Liver (tissue), 9 donors: ENCODE data around the gene MYO1B. TPM values are rescaled to one million over a fixed set of nuclear protein-coding genes. Genes with fewer than 3 reads are reported as not detected.

Source experiments
- DNase-seq: peaks from one replicate; pipeline ENCODE4 v3.0.0-alpha.2; 2017; ENCODE audit warnings: low spot score
- H3K27ac ChIP-seq, 2 donors: one replicate each; pipeline ENCODE4 v1.7.0; 2013; ENCODE audit warnings: inconsistent platforms in 2 of 2, low read length in 2 of 2, control low read depth in 1 of 2, low read depth in 1 of 2, mild to moderate bottlenecking in 1 of 2
- H3K27me3 ChIP-seq, 4 donors: one replicate each; pipeline versions ENCODE4 v1.6.1 to v1.7.0; 2013; ENCODE audit warnings: low read length in 3 of 4, inconsistent platforms in 1 of 4, mild to moderate bottlenecking in 1 of 4, moderate library complexity in 1 of 4; ENCODE audit not compliant: control insufficient read depth in 4 of 4, insufficient read depth in 4 of 4
- H3K36me3 ChIP-seq, 4 donors: one replicate each; pipeline versions ENCODE4 v1.6.1 to v1.7.0; 2013; ENCODE audit warnings: low read length in 3 of 4, mild to moderate bottlenecking in 3 of 4, low read depth in 1 of 4, moderate library complexity in 1 of 4; ENCODE audit not compliant: control insufficient read depth in 4 of 4, insufficient read depth in 3 of 4
- H3K4me1 ChIP-seq, 4 donors: one replicate each; pipeline versions ENCODE4 v1.6.1 to v1.7.0; 2013; ENCODE audit warnings: low read length in 3 of 4, mild to moderate bottlenecking in 3 of 4, moderate library complexity in 1 of 4; ENCODE audit not compliant: control insufficient read depth in 4 of 4, insufficient read depth in 4 of 4
- H3K4me3 ChIP-seq, 3 donors: one replicate each; pipeline versions ENCODE4 v1.6.1 to v1.7.0; 2013; ENCODE audit warnings: low read length in 3 of 3, control low read depth in 1 of 3, low read depth in 1 of 3, mild to moderate bottlenecking in 1 of 3
- H3K9ac ChIP-seq, 2 donors: one replicate each; pipeline ENCODE4 v1.7.0; 2013; ENCODE audit warnings: low read length in 2 of 2, mild to moderate bottlenecking in 2 of 2, moderate library complexity in 2 of 2, control low read depth in 1 of 2, low read depth in 1 of 2
- H3K9me3 ChIP-seq, 4 donors: one replicate each; pipeline versions ENCODE4 v1.6.1 to v1.7.0; 2013; ENCODE audit warnings: low read length in 3 of 4; ENCODE audit not compliant: control insufficient read depth in 4 of 4
- ATF3 ChIP-seq: IDR thresholded peaks from 2 replicates; pipeline ENCODE4 v1.6.1; 2016; ENCODE audit warnings: antibody characterized with exemption
- CTCF ChIP-seq: fragments of 150-350 bp; IDR thresholded peaks from 2 replicates; pipeline ENCODE4 v1.5.1; 2017; ENCODE audit warnings: improper control_type of control experiment, low read depth, low read length; ENCODE audit not compliant: missing input control
- FOXA1 ChIP-seq: IDR thresholded peaks from 2 replicates; pipeline ENCODE4 v1.6.1; 2016; ENCODE audit warnings: antibody characterized with exemption
- FOXA2 ChIP-seq: IDR thresholded peaks from 2 replicates; pipeline ENCODE4 v1.6.1; 2016; ENCODE audit warnings: antibody characterized with exemption
- GABPA ChIP-seq, 2 donors: IDR thresholded peaks in 1 of 2; conservative IDR thresholded peaks in 1 of 2; 2 replicates each; pipeline ENCODE4 v1.6.1; 2016; ENCODE audit warnings: antibody characterized with exemption in 2 of 2, mild to moderate bottlenecking in 1 of 2, moderate library complexity in 1 of 2
- HNF4A ChIP-seq, 2 donors: conservative IDR thresholded peaks; 2 replicates each; pipeline ENCODE4 v1.6.1; 2016; ENCODE audit warnings: antibody characterized with exemption in 2 of 2, mild to moderate bottlenecking in 2 of 2
- HNF4G ChIP-seq: IDR thresholded peaks from 2 replicates; pipeline ENCODE4 v1.6.1; 2016; ENCODE audit warnings: antibody characterized with exemption
- JUND ChIP-seq, 2 donors: IDR thresholded peaks; 2 replicates each; pipeline ENCODE4 v1.6.1; 2016; ENCODE audit warnings: antibody characterized with exemption in 2 of 2
- MAX ChIP-seq: IDR thresholded peaks from 2 replicates; pipeline ENCODE4 v1.6.1; 2016; ENCODE audit warnings: antibody characterized with exemption
- NR2F2 ChIP-seq: IDR thresholded peaks from 2 replicates; pipeline ENCODE4 v1.6.1; 2016; ENCODE audit warnings: antibody characterized with exemption
- RAD21 ChIP-seq, 2 donors: IDR thresholded peaks; 2 replicates each; pipeline ENCODE4 v1.6.1; 2016; ENCODE audit warnings: antibody characterized with exemption in 2 of 2, mild to moderate bottlenecking in 2 of 2
- REST ChIP-seq: IDR thresholded peaks from 2 replicates; pipeline ENCODE4 v1.6.1; 2016; ENCODE audit warnings: antibody characterized with exemption, mild to moderate bottlenecking
- RXRA ChIP-seq, 2 donors: IDR thresholded peaks; 2 replicates each; pipeline ENCODE4 v1.6.1; 2017 to 2018; ENCODE audit warnings: antibody characterized with exemption in 2 of 2, mild to moderate bottlenecking in 1 of 2
- SP1 ChIP-seq: IDR thresholded peaks from 2 replicates; pipeline ENCODE4 v1.6.1; 2018; ENCODE audit warnings: antibody characterized with exemption, mild to moderate bottlenecking
- TAF1 ChIP-seq: conservative IDR thresholded peaks from 2 replicates; pipeline ENCODE4 v1.6.1; 2016; ENCODE audit warnings: antibody characterized with exemption, mild to moderate bottlenecking
- YY1 ChIP-seq: IDR thresholded peaks from 2 replicates; pipeline ENCODE4 v1.6.1; 2016; ENCODE audit warnings: antibody characterized with exemption, mild to moderate bottlenecking
- ZBTB33 ChIP-seq: IDR thresholded peaks from 2 replicates; pipeline ENCODE4 v1.6.1; 2016; ENCODE audit warnings: antibody characterized with exemption
- WGBS: extraction: QIAGEN DNeasy Blood & Tissue Kit; methylation state at CpG from one replicate; pipeline ENCODE4 v1.1.7; 2013; 5-methylcytosine and 5-hydroxymethylcytosine counted together
- polyA plus RNA-seq, 2 donors: library from polyadenylated mRNA; stranded (reverse) in 1 of 2; unstranded in 1 of 2; fragments of 200-250 nt in 1 of 2; fragments of >200 nt in 1 of 2; fragmentation: Nextera tagmentation in 1 of 2; extraction: Ambion mirVana in 1 of 2; gene quantifications; one replicate each; pipeline versions ENCODE4 v1.2.1 to v1.2.3, GENCODE V29; 2013 to 2015
- total RNA-seq, 2 donors: library from RNA; depleted of rRNA; stranded (reverse); fragments of >200 nt; gene quantifications; one replicate each; pipeline ENCODE4 v1.2.3, GENCODE V29; 2014
- donor health status: healthy.
- donor health status: healthy.
- donor health status: healthy.
- donor health status: healthy.
- donor health status: healthy.

The MYO1B gene
- total and polyA plus RNA-seq, 4 donors = 66.5 to 434 (median 117) TPM

- TF ChIP-seq RAD21 (IDR thresholded peaks at IDR 0.05) (peak; percentile 36 to 50), SP1 (no peak)
- 89% methylated on average over 3 of the region's 3 CpGs for WGBS
- no peak overlapping the region for H3K4me3 ChIP-seq
These were observed 123.8 kb downstream of the MYO1B start for GRCh38 chr2:191369034-191369433.

GRCh38 chr2:191374366-191374765 lies 129.2 kb downstream of the MYO1B start:
- Histone ChIP-seq H3K27me3 (no peaks in the 10 kb centered on the region), H3K9me3 (no peaks in the 10 kb centered on the region), H3K27ac (no peak overlapping the region), H3K36me3 (peaks cover 5 to 46% (median 22%) of the 10 kb centered on the region in 4 donors), H3K9ac (no peak overlapping the region), H3K4me3 (no peak overlapping the region), H3K4me1 (peaks cover 5 to 14% (median 7%) of the 10 kb centered on the region in 4 donors)
- 94% methylated on average over 4 of the region's 4 CpGs for WGBS
- no peak for TF ChIP-seq YY1
- TF ChIP-seq REST = no peak
- no peak for TF ChIP-seq FOXA2
- TF ChIP-seq HNF4G = no peak
- TF ChIP-seq TAF1 = no peak
- TF ChIP-seq RXRA (IDR thresholded peaks at IDR 0.05) = no peak
- TF ChIP-seq FOXA1 = no peak
- no peak for TF ChIP-seq ZBTB33
- TF ChIP-seq ATF3 = no peak
- TF ChIP-seq JUND (IDR thresholded peaks at IDR 0.05) = no peak
- TF ChIP-seq GABPA (IDR thresholded peaks at IDR 0.05 in 1 of 2, conservative IDR thresholded peaks at IDR 0.05 in 1 of 2) = no peak
- no peak for TF ChIP-seq HNF4A (conservative IDR thresholded peaks at IDR 0.05)
- no peak for DNase-seq

More at GRCh38 chr2:191369034-191369433, 123.8 kb downstream of the MYO1B start:
- DNase-seq = no peak
- Histone ChIP-seq H3K27ac (no peak overlapping the region), H3K27me3 (no peaks in the 10 kb centered on the region), H3K9me3 (no peaks in the 10 kb centered on the region), H3K4me1 (no peaks in the 10 kb centered on the region), H3K9ac (no peak overlapping the region), H3K36me3 (peaks cover 5 to 78% (median 48%) of the 10 kb centered on the region in 4 donors)

GRCh38 chr2:191374939-191375338 lies 129.7 kb downstream of the MYO1B start:
- peaks cover 5 to 16% (median 8%) of the 10 kb centered on the region in 4 donors for H3K4me1 ChIP-seq
- no peak overlapping the region for H3K9ac ChIP-seq
- H3K27me3 ChIP-seq = no peaks in the 10 kb centered on the region
- no peak overlapping the region for H3K27ac ChIP-seq
- TF ChIP-seq MAX (no peak), CTCF (no peak), TAF1 (no peak), RAD21 (IDR thresholded peaks at IDR 0.05) (no peak), FOXA2 (no peak), NR2F2 (no peak), SP1 (no peak), JUND (IDR thresholded peaks at IDR 0.05) (no peak), FOXA1 (no peak), ATF3 (no peak)
- H3K9me3 ChIP-seq = no peaks in the 10 kb centered on the region
- peaks cover 5 to 41% (median 21%) of the 10 kb centered on the region in 4 donors for H3K36me3 ChIP-seq
- WGBS = 88% methylated on average over 1 of the region's 1 CpG
- H3K4me3 ChIP-seq = no peak overlapping the region
- no peak for DNase-seq
